ENCODE data around the gene PPFIBP2.

Gene PPFIBP2

GRCh38 chr11:7522546-7522945, 8.7 kb downstream of the PPFIBP2 start:
- H3K27ac ChIP-seq (ENCODE audit: low read depth in 2 of 2, low read length in 2 of 2), result peak overlapping the region in 1 of 2 donors; percentile 49
- H3K9ac ChIP-seq (ENCODE audit: low read depth in 1 of 2, low read length in 2 of 2), result no peak overlapping the region
- H3K4me3 ChIP-seq (ENCODE audit: low read length in 2 of 2), result no peak overlapping the region
- no peaks in the 10 kb centered on the region for H3K9me3 ChIP-seq (ENCODE audit: control insufficient read depth in 2 of 2, low read length in 2 of 2)
- H3K4me1 ChIP-seq (ENCODE audit: control insufficient read depth in 2 of 2, insufficient read depth in 2 of 2, low read length in 2 of 2), result peaks cover 2 to 14% of the 10 kb centered on the region in 2 donors
- H3K36me3 ChIP-seq (ENCODE audit: control insufficient read depth in 2 of 2, insufficient read depth in 2 of 2, low read length in 2 of 2), result no peaks in the 10 kb centered on the region
- no peaks in the 10 kb centered on the region for H3K27me3 ChIP-seq (ENCODE audit: control insufficient read depth in 2 of 2, insufficient read depth in 2 of 2, low read length in 2 of 2)

GRCh38 chr11:7523416-7524210, 9.8 kb downstream of the PPFIBP2 start:
- Histone ChIP-seq H3K27me3 (ENCODE audit: control insufficient read depth in 2 of 2, insufficient read depth in 2 of 2, low read length in 2 of 2) (no peaks in the 10 kb centered on the region), H3K36me3 (ENCODE audit: control insufficient read depth in 2 of 2, insufficient read depth in 2 of 2, low read length in 2 of 2) (no peaks in the 10 kb centered on the region), H3K27ac (ENCODE audit: low read depth in 2 of 2, low read length in 2 of 2) (no peak overlapping the region), H3K9ac (ENCODE audit: low read depth in 1 of 2, low read length in 2 of 2) (no peak overlapping the region), H3K4me3 (ENCODE audit: low read length in 2 of 2) (no peak overlapping the region), H3K4me1 (ENCODE audit: control insufficient read depth in 2 of 2, insufficient read depth in 2 of 2, low read length in 2 of 2) (peaks cover 2 to 14% of the 10 kb centered on the region in 2 donors), H3K9me3 (ENCODE audit: control insufficient read depth in 2 of 2, low read length in 2 of 2) (no peaks in the 10 kb centered on the region)

DNA sequence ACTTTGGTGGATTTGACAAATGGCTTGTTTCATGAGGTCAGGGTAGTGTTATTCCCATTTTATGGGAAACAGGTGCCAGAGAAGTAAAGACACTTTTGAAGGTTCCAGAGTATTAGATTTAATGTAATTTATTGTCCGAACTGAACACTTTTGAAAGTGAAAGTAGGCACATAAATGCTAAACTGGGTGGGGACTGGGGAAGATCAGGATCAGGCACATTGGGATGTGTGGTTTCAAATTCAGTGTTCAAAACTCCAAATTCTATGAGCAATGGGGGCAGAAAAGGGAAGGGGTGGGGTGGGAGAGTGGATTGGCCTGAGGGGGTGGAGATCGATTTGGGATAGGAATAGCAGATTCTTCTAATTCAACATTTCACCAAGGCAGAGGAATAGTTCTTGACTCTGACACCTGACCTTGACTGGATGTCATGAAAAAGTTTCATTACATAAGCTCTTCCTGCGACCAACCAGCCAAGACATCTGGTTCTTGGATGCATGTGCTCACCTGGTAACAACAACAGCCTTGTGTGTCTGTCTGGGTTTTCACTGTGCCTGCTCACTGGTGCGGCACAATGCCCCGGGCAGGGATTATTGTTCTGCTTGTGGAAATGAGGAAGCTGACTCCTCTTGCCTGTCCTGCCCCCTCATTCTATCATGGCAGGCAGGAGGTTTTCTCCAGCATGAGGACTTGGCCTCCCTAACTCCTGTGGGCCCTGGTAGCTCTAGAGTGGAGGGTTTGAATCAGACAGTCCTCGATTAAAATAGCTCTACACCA, 10.8 kb downstream of the PPFIBP2 start:
- H3K4me3 ChIP-seq (ENCODE audit: low read length in 2 of 2), result no peak overlapping the region
- peaks cover 2 to 14% of the 10 kb centered on the region in 2 donors for H3K4me1 ChIP-seq (ENCODE audit: control insufficient read depth in 2 of 2, insufficient read depth in 2 of 2, low read length in 2 of 2)
- no peak overlapping the region for H3K9ac ChIP-seq (ENCODE audit: low read depth in 1 of 2, low read length in 2 of 2)
- H3K36me3 ChIP-seq (ENCODE audit: control insufficient read depth in 2 of 2, insufficient read depth in 2 of 2, low read length in 2 of 2), result no peaks in the 10 kb centered on the region
- no peaks in the 10 kb centered on the region for H3K9me3 ChIP-seq (ENCODE audit: control insufficient read depth in 2 of 2, low read length in 2 of 2)
- H3K27ac ChIP-seq (ENCODE audit: low read depth in 2 of 2, low read length in 2 of 2), result no peak overlapping the region
- no peaks in the 10 kb centered on the region for H3K27me3 ChIP-seq (ENCODE audit: control insufficient read depth in 2 of 2, insufficient read depth in 2 of 2, low read length in 2 of 2)

GRCh38 chr11:7525424-7525823, 11.6 kb downstream of the PPFIBP2 start:
- Histone ChIP-seq H3K4me1 (ENCODE audit: control insufficient read depth in 2 of 2, insufficient read depth in 2 of 2, low read length in 2 of 2) (peaks cover 2 to 14% of the 10 kb centered on the region in 2 donors), H3K9me3 (ENCODE audit: control insufficient read depth in 2 of 2, low read length in 2 of 2) (no peaks in the 10 kb centered on the region), H3K36me3 (ENCODE audit: control insufficient read depth in 2 of 2, insufficient read depth in 2 of 2, low read length in 2 of 2) (no peaks in the 10 kb centered on the region), H3K4me3 (ENCODE audit: low read length in 2 of 2) (no peak overlapping the region), H3K9ac (ENCODE audit: low read depth in 1 of 2, low read length in 2 of 2) (no peak overlapping the region), H3K27me3 (ENCODE audit: control insufficient read depth in 2 of 2, insufficient read depth in 2 of 2, low read length in 2 of 2) (no peaks in the 10 kb centered on the region), H3K27ac (ENCODE audit: low read depth in 2 of 2, low read length in 2 of 2) (no peak overlapping the region)

DNA sequence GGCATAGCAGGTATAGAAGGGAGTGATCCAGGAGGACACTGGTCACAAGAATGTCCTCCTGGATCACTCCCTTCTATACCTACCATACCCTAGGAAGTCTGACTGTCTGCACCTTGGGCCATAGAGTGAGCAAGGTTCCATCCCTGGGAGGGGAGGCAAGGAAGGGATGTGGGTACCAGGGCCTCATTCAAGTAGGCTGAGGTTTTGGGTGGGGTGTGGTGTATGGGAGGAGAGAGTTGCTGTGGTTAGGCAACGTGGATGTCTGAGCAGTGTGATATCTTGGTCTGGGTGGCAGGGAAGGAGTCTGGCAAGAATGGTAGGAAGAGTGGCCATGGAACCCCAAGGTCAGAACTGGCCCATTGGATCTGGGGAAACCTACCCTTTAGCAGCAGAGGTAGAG, 13.2 kb downstream of the PPFIBP2 start:
- no peak overlapping the region for H3K27ac ChIP-seq (ENCODE audit: low read depth in 2 of 2, low read length in 2 of 2)
- H3K27me3 ChIP-seq (ENCODE audit: control insufficient read depth in 2 of 2, insufficient read depth in 2 of 2, low read length in 2 of 2), result no peaks in the 10 kb centered on the region
- H3K9me3 ChIP-seq (ENCODE audit: control insufficient read depth in 2 of 2, low read length in 2 of 2), result no peaks in the 10 kb centered on the region
- H3K36me3 ChIP-seq (ENCODE audit: control insufficient read depth in 2 of 2, insufficient read depth in 2 of 2, low read length in 2 of 2), result no peaks in the 10 kb centered on the region
- peaks cover 0 to 6% of the 10 kb centered on the region in 2 donors for H3K4me1 ChIP-seq (ENCODE audit: control insufficient read depth in 2 of 2, insufficient read depth in 2 of 2, low read length in 2 of 2)
- no peak overlapping the region for H3K4me3 ChIP-seq (ENCODE audit: low read length in 2 of 2)
- H3K9ac ChIP-seq (ENCODE audit: low read depth in 1 of 2, low read length in 2 of 2), result no peak overlapping the region

- H3K27ac ChIP-seq (ENCODE audit: low read depth in 2 of 2, low read length in 2 of 2), result no peak overlapping the region
- peaks cover 0 to 3% of the 10 kb centered on the region in 2 donors for H3K4me1 ChIP-seq (ENCODE audit: control insufficient read depth in 2 of 2, insufficient read depth in 2 of 2, low read length in 2 of 2)
- H3K4me3 ChIP-seq (ENCODE audit: low read length in 2 of 2), result no peak overlapping the region
- no peaks in the 10 kb centered on the region for H3K36me3 ChIP-seq (ENCODE audit: control insufficient read depth in 2 of 2, insufficient read depth in 2 of 2, low read length in 2 of 2)
- no peak overlapping the region for H3K9ac ChIP-seq (ENCODE audit: low read depth in 1 of 2, low read length in 2 of 2)
- H3K27me3 ChIP-seq (ENCODE audit: control insufficient read depth in 2 of 2, insufficient read depth in 2 of 2, low read length in 2 of 2), result no peaks in the 10 kb centered on the region
- H3K9me3 ChIP-seq (ENCODE audit: control insufficient read depth in 2 of 2, low read length in 2 of 2), result no peaks in the 10 kb centered on the region
These were observed 14.8 kb downstream of the PPFIBP2 start for GRCh38 chr11:7528514-7529049.

GRCh38 chr11:7530013-7530640, 16.3 kb downstream of the PPFIBP2 start:
- Histone ChIP-seq H3K9me3 (ENCODE audit: control insufficient read depth in 2 of 2, low read length in 2 of 2) (no peaks in the 10 kb centered on the region), H3K4me3 (ENCODE audit: low read length in 2 of 2) (no peak overlapping the region), H3K27me3 (ENCODE audit: control insufficient read depth in 2 of 2, insufficient read depth in 2 of 2, low read length in 2 of 2) (no peaks in the 10 kb centered on the region), H3K36me3 (ENCODE audit: control insufficient read depth in 2 of 2, insufficient read depth in 2 of 2, low read length in 2 of 2) (no peaks in the 10 kb centered on the region), H3K4me1 (ENCODE audit: control insufficient read depth in 2 of 2, insufficient read depth in 2 of 2, low read length in 2 of 2) (peaks cover 0 to 5% of the 10 kb centered on the region in 2 donors), H3K9ac (ENCODE audit: low read depth in 1 of 2, low read length in 2 of 2) (no peak overlapping the region), H3K27ac (ENCODE audit: low read depth in 2 of 2, low read length in 2 of 2) (no peak overlapping the region)

DNA sequence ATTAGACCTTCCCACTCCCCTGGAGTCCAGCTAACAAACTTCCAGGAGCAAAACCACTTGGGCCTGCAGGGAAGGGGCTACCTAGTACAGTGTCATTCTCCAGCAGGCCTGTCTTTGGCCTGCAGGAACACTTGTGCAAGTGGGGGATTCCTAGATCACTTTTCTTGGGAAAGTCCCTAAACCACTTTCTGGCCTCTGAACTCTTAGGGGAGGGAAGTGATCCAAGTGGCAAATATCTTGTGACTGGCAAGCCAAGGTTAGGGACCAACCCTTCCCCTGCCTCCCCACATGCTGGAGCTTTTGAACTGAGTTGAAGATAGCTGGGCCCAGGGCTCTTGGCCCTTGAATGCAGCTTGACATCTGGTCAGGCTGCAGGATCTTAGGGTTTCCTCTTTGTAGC, 17.2 kb downstream of the PPFIBP2 start:
- Histone ChIP-seq H3K9ac (ENCODE audit: low read depth in 1 of 2, low read length in 2 of 2) (no peak overlapping the region), H3K4me3 (ENCODE audit: low read length in 2 of 2) (no peak overlapping the region), H3K9me3 (ENCODE audit: control insufficient read depth in 2 of 2, low read length in 2 of 2) (no peaks in the 10 kb centered on the region), H3K4me1 (ENCODE audit: control insufficient read depth in 2 of 2, insufficient read depth in 2 of 2, low read length in 2 of 2) (peaks cover 0 to 5% of the 10 kb centered on the region in 2 donors), H3K27me3 (ENCODE audit: control insufficient read depth in 2 of 2, insufficient read depth in 2 of 2, low read length in 2 of 2) (no peaks in the 10 kb centered on the region), H3K36me3 (ENCODE audit: control insufficient read depth in 2 of 2, insufficient read depth in 2 of 2, low read length in 2 of 2) (no peaks in the 10 kb centered on the region), H3K27ac (ENCODE audit: low read depth in 2 of 2, low read length in 2 of 2) (no peak overlapping the region)

DNA sequence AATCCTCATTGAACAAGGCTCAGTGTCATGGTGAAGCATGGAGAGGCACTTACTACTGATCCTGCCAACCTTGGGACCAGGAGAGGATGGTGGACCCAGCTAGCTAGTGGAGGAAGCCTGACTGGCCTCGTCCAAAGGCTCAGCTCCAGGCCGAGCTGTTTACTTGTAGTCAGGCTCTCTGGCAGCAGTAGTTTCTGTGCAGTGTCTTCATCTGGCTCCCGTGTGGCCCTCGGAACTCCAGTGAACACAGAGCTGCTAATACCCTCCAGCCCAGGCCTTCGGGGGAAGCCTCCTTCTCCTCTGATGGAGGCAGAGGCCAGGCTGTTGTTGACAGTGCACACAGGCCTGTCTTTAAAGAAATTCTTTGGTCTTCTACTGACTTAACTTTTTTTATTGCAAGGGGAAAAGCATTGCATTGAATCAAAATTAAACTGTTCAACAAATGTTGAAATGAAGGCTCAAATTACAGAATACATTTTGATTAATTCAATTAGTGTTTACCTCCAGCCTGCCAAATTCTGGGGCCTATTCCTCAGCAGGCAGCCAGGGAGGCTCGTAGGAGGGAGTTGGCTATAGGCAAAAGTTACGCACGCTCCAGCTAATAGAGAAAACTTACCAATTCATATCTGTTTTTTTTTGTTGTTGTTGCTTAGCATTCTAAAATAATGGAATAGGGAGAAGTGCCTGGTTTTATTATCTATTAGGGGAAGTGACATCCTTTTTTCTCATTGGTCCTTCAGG, 18.8 kb downstream of the PPFIBP2 start:
- no peak overlapping the region for H3K9ac ChIP-seq (ENCODE audit: low read depth in 1 of 2, low read length in 2 of 2)
- H3K27ac ChIP-seq (ENCODE audit: low read depth in 2 of 2, low read length in 2 of 2), result no peak overlapping the region
- H3K4me3 ChIP-seq (ENCODE audit: low read length in 2 of 2), result no peak overlapping the region
- H3K27me3 ChIP-seq (ENCODE audit: control insufficient read depth in 2 of 2, insufficient read depth in 2 of 2, low read length in 2 of 2), result no peaks in the 10 kb centered on the region
- no peaks in the 10 kb centered on the region for H3K9me3 ChIP-seq (ENCODE audit: control insufficient read depth in 2 of 2, low read length in 2 of 2)
- H3K4me1 ChIP-seq (ENCODE audit: control insufficient read depth in 2 of 2, insufficient read depth in 2 of 2, low read length in 2 of 2), result peaks cover 0 to 9% of the 10 kb centered on the region in 2 donors
- H3K36me3 ChIP-seq (ENCODE audit: control insufficient read depth in 2 of 2, insufficient read depth in 2 of 2, low read length in 2 of 2), result no peaks in the 10 kb centered on the region

Data from mucosa of rectum (tissue), 2 donors.